GM23248 (cell line): Measurements from ENCODE around the gene GRIP2. TPM values are rescaled to one million over a fixed set of nuclear protein-coding genes. Genes with fewer than 3 reads are reported as not detected.

Source experiments
- DNase-seq: peaks from one replicate; pipeline ENCODE4 v3.0.0-alpha.2; 2015
- H2AFZ ChIP-seq: fragments of 200-600 bp; sonication (generic); 2 replicates; pipeline ENCODE4 v1.6.1; 2016; ENCODE audit warnings: antibody characterized with exemption
- H3F3A ChIP-seq: fragments of 200-600 bp; sonication (generic); 2 replicates; pipeline ENCODE4 v1.6.1; 2016; ENCODE audit warnings: mild to moderate bottlenecking, antibody characterized with exemption, mixed run types; ENCODE audit not compliant: insufficient read depth
- H3K27ac ChIP-seq: fragments of 200-600 bp; sonication (generic); 2 replicates; pipeline ENCODE4 v1.5.1; 2016; ENCODE audit warnings: mild to moderate bottlenecking
- H3K27me3 ChIP-seq: fragments of 200-600 bp; sonication (generic); replicated peaks from 2 replicates; pipeline ENCODE4 v1.6.1; 2016; ENCODE audit warnings: mild to moderate bottlenecking; ENCODE audit not compliant: insufficient read depth
- H3K36me3 ChIP-seq: fragments of 200-600 bp; sonication (generic); 2 replicates; pipeline ENCODE4 v1.6.1; 2016; ENCODE audit warnings: low read depth, mild to moderate bottlenecking
- H3K4me1 ChIP-seq: fragments of 200-600 bp; sonication (generic); 2 replicates; pipeline ENCODE4 v1.6.1; 2016; ENCODE audit warnings: mild to moderate bottlenecking; ENCODE audit not compliant: insufficient read depth
- H3K4me2 ChIP-seq: fragments of 200-600 bp; sonication (generic); one replicate; pipeline ENCODE4 v1.6.1; 2016; ENCODE audit warnings: mild to moderate bottlenecking; ENCODE audit not compliant: unreplicated experiment
- H3K4me3 ChIP-seq: fragments of 200-600 bp; sonication (generic); 2 replicates; pipeline ENCODE4 v1.5.1; 2016; ENCODE audit warnings: mild to moderate bottlenecking
- H3K79me2 ChIP-seq: fragments of 200-600 bp; sonication (generic); 2 replicates; pipeline ENCODE4 v1.6.1; 2016; ENCODE audit warnings: mild to moderate bottlenecking; ENCODE audit not compliant: insufficient read depth
- H3K9ac ChIP-seq: fragments of 200-600 bp; sonication (generic); 2 replicates; pipeline ENCODE4 v1.6.1; 2016; ENCODE audit warnings: mild to moderate bottlenecking
- H3K9me2 ChIP-seq: fragments of 200-600 bp; sonication (generic); 2 replicates; pipeline ENCODE4 v1.6.1; 2016; ENCODE audit warnings: mixed run types, mild to moderate bottlenecking, moderate library complexity; ENCODE audit not compliant: insufficient read depth
- H3K9me3 ChIP-seq: fragments of 200-600 bp; sonication (generic); one replicate; pipeline ENCODE4 v1.6.1; 2017; ENCODE audit warnings: low read depth
- H4K20me1 ChIP-seq: fragments of 200-600 bp; sonication (generic); 2 replicates; pipeline ENCODE4 v1.6.0; 2016; ENCODE audit not compliant: insufficient read depth
- EZH2 ChIP-seq: fragments of 200-600 bp; sonication (generic); IDR thresholded peaks from 2 replicates; pipeline ENCODE4 v1.6.1; 2018; ENCODE audit warnings: antibody characterized with exemption, mild to moderate bottlenecking; ENCODE audit not compliant: insufficient read depth, poor library complexity, severe bottlenecking
- EZH2phosphoT487 ChIP-seq: fragments of 200-600 bp; sonication (generic); IDR thresholded peaks from 2 replicates; pipeline ENCODE4 v1.6.1; 2018; ENCODE audit warnings: antibody characterized with exemption, moderate library complexity, mild to moderate bottlenecking, low read depth; ENCODE audit not compliant: insufficient read depth
- WGBS, 2 experiments: methylation state at CpG; one replicate each; pipeline ENCODE4 v1.1.6; 2015 to 2017; ENCODE audit warnings: low lambda C conversion rate in 2 of 2, low coverage in 1 of 2; ENCODE audit errors: missing lambda C conversion rate in 2 of 2; 5-methylcytosine and 5-hydroxymethylcytosine counted together
- in situ Hi-C: fragments of 300-500 bp; cut with MboI; formaldehyde crosslinking; loops from 2 replicates; pipeline ENCODE4 v1.15.0; 2020
- polyA plus RNA-seq: library from polyadenylated mRNA; unstranded; fragments of >200 nt; fragmentation: Nextera tagmentation; extraction: Ambion mirVana; gene quantifications from 2 replicates; pipeline ENCODE4 v1.2.1, GENCODE V29; 2016
- total RNA-seq: library from RNA; depleted of rRNA; stranded (reverse); fragments of >200 nt; shearing (Covaris generic); gene quantifications from 2 replicates; pipeline ENCODE4 v1.2.3, GENCODE V29; 2014

The GRIP2 gene
- total and polyA plus RNA-seq, 2 experiments from 2014 or later, result 0.11 to 0.14 TPM

DNA sequence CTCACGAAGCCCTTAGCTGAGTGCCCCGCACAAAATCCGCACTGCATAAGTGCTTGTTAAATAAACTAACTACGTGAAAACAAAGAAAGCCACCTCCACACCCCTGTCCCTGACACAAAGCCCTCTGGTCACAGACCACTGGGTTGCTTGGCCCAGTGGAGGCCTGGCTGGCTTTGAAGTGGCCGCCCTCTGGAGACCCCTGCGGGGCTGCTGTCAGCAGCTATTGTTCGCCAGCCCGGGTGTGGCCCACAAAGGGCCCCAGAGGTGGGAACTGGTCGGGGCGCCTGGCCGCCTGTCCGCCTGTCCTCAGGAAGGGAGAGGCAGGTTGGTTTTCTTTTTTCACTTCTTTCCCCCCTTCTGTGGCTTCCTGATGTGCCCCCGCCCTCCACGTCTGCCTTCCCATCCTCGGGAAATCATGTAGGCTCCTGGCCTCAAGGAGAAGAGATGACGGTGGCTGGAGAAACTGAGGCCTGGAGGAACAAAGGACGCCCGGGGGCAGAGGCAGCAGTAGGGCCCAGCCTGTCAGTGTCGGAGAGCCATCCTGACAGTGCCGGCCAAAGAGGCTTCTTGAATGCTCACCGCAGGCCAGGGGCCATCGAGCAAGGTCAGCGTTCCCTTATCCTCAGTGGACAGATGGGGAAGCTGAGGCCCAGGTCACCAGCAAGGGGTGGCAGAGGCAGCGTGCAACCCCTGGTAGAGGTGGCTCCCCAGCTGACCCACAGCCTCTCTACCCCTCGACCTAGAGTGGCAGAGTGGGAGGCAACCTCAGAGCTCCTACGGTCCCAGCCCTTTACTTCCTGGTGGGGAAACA, 76.6 kb downstream of the GRIP2 start:
- WGBS, 2 experiments, result 94 to 97% methylated on average over 26 of the region's 26 CpGs
- H3K4me3 ChIP-seq, result no peak overlapping the region
- H3F3A ChIP-seq, result peaks cover 21% of the 10 kb centered on the region
- no peak overlapping the region for H3K27ac ChIP-seq
- no peaks in the 10 kb centered on the region for H3K79me2 ChIP-seq
- H4K20me1 ChIP-seq, result no peaks in the 10 kb centered on the region
- H3K9me2 ChIP-seq, result no peaks in the 10 kb centered on the region
- no peak for DNase-seq
- H3K4me2 ChIP-seq, result no peak overlapping the region
- no peaks in the 10 kb centered on the region for H3K27me3 ChIP-seq
- TF ChIP-seq EZH2phosphoT487, result no peak
- no peak for TF ChIP-seq EZH2
- H3K9ac ChIP-seq, result no peak overlapping the region
- no peaks in the 10 kb centered on the region for H3K9me3 ChIP-seq
- 0 out of 2 replicates have a peak, but pooled peaks cover 4% of the 10 kb centered on the region for H3K36me3 ChIP-seq
- peaks cover 23% of the 10 kb centered on the region for H3K4me1 ChIP-seq
- in situ Hi-C loops, result loop anchor here (5.0 kb wide), 1 partner anchor 201 kb away; no protein-coding TSS in a partner anchor
- no peak overlapping the region for H2AFZ ChIP-seq

- TF ChIP-seq EZH2, result no peak
- TF ChIP-seq EZH2phosphoT487, result no peak
- Histone ChIP-seq H3K9ac (no peak overlapping the region), H3K4me3 (no peak overlapping the region), H3K9me2 (no peaks in the 10 kb centered on the region), H3F3A (peaks cover 28% of the 10 kb centered on the region), H3K27me3 (no peaks in the 10 kb centered on the region), H3K9me3 (no peaks in the 10 kb centered on the region), H3K4me2 (no peak overlapping the region), H2AFZ (no peak overlapping the region), H3K79me2 (no peaks in the 10 kb centered on the region), H3K4me1 (peaks cover 26% of the 10 kb centered on the region), H4K20me1 (no peaks in the 10 kb centered on the region), H3K27ac (no peak overlapping the region), H3K36me3 (0 out of 2 replicates have a peak, but pooled peaks cover 4% of the 10 kb centered on the region)
- DNase-seq, result no peak
- WGBS, 2 experiments, result 83 to 85% methylated on average over 9 of the region's 9 CpGs
- in situ Hi-C loops, result loop anchor here (5.0 kb wide), 1 partner anchor 200 kb away; no protein-coding TSS in a partner anchor
Observed at GRCh38 chr3:14462738-14463137, 77.4 kb downstream of the GRIP2 start.

DNA sequence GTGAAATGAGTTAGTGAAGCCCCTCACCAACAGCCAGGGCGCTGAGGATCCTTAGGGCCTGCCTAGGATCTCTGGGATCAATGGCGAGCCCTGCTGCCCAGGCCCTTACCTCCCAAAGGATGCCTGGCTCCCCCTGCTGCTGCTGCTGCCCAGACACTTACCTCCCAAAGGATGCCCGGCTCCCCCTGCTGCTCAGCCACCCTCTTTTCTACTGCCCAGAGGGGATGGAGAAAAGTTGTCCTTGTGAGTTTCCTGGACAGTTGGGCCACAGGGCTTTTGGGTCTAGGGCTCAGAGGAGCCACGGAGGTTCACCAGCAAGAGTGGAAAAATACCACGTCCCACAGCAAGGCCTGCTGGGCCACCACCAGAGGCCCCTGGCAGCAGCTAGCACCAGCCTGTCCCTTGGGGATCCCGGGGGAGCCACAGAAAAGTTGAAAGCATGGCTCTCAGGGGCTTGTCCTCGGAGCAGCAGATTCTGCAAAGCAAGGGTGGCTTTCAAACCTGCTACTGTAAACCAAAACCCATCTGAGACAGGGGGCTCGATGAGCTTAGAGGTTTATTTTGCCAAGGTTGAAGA, 78.3 kb downstream of the GRIP2 start:
- Histone ChIP-seq H3K4me3 (no peak overlapping the region), H2AFZ (no peak overlapping the region)
- in situ Hi-C loops, result loop anchor here (5.0 kb wide), 1 partner anchor 200 kb away; no protein-coding TSS in a partner anchor

DNA sequence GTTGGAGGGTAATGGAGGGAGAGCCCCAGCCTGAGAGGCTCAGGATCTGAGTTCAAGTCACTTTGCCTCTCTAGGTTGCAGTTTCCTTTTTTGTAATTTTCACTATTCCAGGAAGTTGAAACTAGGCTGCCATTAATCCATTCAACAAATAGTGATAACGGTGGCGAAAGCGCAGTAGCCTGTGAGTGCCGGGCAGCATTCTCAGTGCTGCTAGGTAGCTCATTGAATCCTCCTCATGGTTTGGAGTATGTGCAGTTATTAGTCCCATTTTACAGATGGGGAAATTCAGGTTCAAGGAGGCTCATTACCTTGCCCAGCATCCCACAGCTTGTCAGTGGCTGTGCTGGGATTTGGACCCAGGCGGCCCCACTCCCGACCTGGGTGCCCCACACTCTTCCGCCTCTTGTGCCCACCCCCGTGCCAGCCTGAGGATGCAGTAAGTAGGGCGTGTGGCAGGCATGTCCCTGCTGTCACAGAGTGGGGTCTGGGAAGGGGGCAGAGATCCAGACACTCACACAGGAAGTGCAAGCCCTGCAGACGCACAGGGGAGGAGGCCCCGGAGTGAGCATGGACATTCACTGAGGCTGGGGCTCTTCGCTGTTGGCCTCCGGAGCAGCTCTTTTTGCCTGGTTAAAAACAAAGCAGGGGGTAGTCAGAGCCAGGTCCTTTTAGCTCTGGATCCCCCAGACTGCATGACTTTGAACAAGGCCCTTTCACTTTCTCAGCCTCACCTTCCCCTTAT, 79.0 kb downstream of the GRIP2 start:
- H3K36me3 ChIP-seq, result 0 out of 2 replicates have a peak, but pooled peaks cover 4% of the 10 kb centered on the region
- no peaks in the 10 kb centered on the region for H3K79me2 ChIP-seq
- WGBS, 2 experiments, result 76 to 80% methylated on average over 13 of the region's 13 CpGs
- H3K27ac ChIP-seq, result peak overlapping the region; percentile 40
- H3K9me3 ChIP-seq, result no peaks in the 10 kb centered on the region
- no peaks in the 10 kb centered on the region for H3K27me3 ChIP-seq
- no peak overlapping the region for H2AFZ ChIP-seq
- peak overlapping the region; percentile 30; the same call in 1 of the 2 replicates for H3K9ac ChIP-seq
- in situ Hi-C loops, result loop anchor here (5.0 kb wide), 1 partner anchor 199 kb away; no protein-coding TSS in a partner anchor
- H3K9me2 ChIP-seq, result no peaks in the 10 kb centered on the region
- H3K4me3 ChIP-seq, result no peak overlapping the region
- no peak for TF ChIP-seq EZH2phosphoT487
- TF ChIP-seq EZH2, result no peak
- H3K4me2 ChIP-seq, result no peak overlapping the region
- H3F3A ChIP-seq, result peaks cover 32% of the 10 kb centered on the region
- DNase-seq, result no peak
- no peaks in the 10 kb centered on the region for H4K20me1 ChIP-seq
- peaks cover 26% of the 10 kb centered on the region for H3K4me1 ChIP-seq

More for the DNA sequence above, 78.3 kb downstream of the GRIP2 start:
- TF ChIP-seq EZH2phosphoT487, result no peak
- TF ChIP-seq EZH2, result no peak
- DNase-seq, result peak; percentile 80
- WGBS, 2 experiments, result 90% methylated on average over 8 of the region's 8 CpGs
- Histone ChIP-seq H3K9me2 (no peaks in the 10 kb centered on the region), H3K4me2 (no peak overlapping the region), H4K20me1 (no peaks in the 10 kb centered on the region), H3K9ac (no peak overlapping the region), H3K4me1 (peaks cover 26% of the 10 kb centered on the region), H3K79me2 (no peaks in the 10 kb centered on the region), H3F3A (peaks cover 32% of the 10 kb centered on the region), H3K9me3 (no peaks in the 10 kb centered on the region), H3K27ac (no peak overlapping the region), H3K36me3 (0 out of 2 replicates have a peak, but pooled peaks cover 4% of the 10 kb centered on the region), H3K27me3 (no peaks in the 10 kb centered on the region)
